Right hindlimb (tissue), 1 donor: ENCODE measurements around the gene ELOB.

Experiments used
- DNase-seq: peaks from one replicate; pipeline ENCODE4 v3.0.0-alpha.2; 2018

ELOB gene

GRCh38 chr16:2809149-2809760 is 32.2 kb upstream of the ELOB start:
- no peak for DNase-seq

- DNase-seq = peak; percentile 2
Observed at GRCh38 chr16:2808181-2808580, 31.1 kb upstream of the ELOB start.

- DNase-seq = peak; percentile 6
Observed at GRCh38 chr16:2806286-2806685, 29.2 kb upstream of the ELOB start.

- DNase-seq = peak; percentile 10
Observed at GRCh38 chr16:2804728-2805127, 27.6 kb upstream of the ELOB start.

GRCh38 chr16:2803545-2804195 is 26.6 kb upstream of the ELOB start:
- DNase-seq = no peak

- no peak for DNase-seq
Observed at GRCh38 chr16:2799859-2800226, 22.8 kb upstream of the ELOB start.

GRCh38 chr16:2799205-2799858 is 22.3 kb upstream of the ELOB start:
- peak; percentile 7 for DNase-seq

- peak; percentile 13 for DNase-seq
Observed at GRCh38 chr16:2798723-2799204, 21.7 kb upstream of the ELOB start.

GRCh38 chr16:2795395-2796143 is 18.5 kb upstream of the ELOB start:
- peak; percentile 2 for DNase-seq

GRCh38 chr16:2792940-2793339 is 15.9 kb upstream of the ELOB start:
- DNase-seq = no peak

GRCh38 chr16:2791174-2791573 is 14.1 kb upstream of the ELOB start:
- peak; percentile 17 for DNase-seq

- DNase-seq = peak; percentile 5
Observed at GRCh38 chr16:2790631-2791030, 13.6 kb upstream of the ELOB start.

GRCh38 chr16:2787961-2788360 is 10.9 kb upstream of the ELOB start:
- DNase-seq = no peak

- DNase-seq = peak; percentile 17
Observed at GRCh38 chr16:2787406-2787805, 10.3 kb upstream of the ELOB start, which contains the start of gene PRSS33. TSS of gene PRSS33 (minus strand) at chr16:2787560. CDS start at chr16:2786547, 1,013 bp downstream.

- no peak for DNase-seq
Observed at GRCh38 chr16:2786826-2787151, 9.7 kb upstream of the ELOB start.

- DNase-seq = peak; percentile 10
Observed at GRCh38 chr16:2786061-2786825, 9.2 kb upstream of the ELOB start.

GRCh38 chr16:2785101-2785991 is 8.3 kb upstream of the ELOB start:
- DNase-seq = peak; percentile 11

GRCh38 chr16:2784358-2785100 is 7.4 kb upstream of the ELOB start:
- DNase-seq = peak; percentile 13

- DNase-seq = peak; percentile 11
Observed at GRCh38 chr16:2783581-2784357, 6.7 kb upstream of the ELOB start.
